HCT116 (cell line): ENCODE measurements around the gene INPP5D.

Experiments
- CTCF ChIP-seq, 3 experiments: fragments of 200-600 bp in 1 of 3; sonication (generic) in 1 of 3; IDR thresholded peaks in 2 of 3; conservative IDR thresholded peaks in 1 of 3; 2 replicates each; pipeline ENCODE4 v1.5.1; 2012 to 2017; ENCODE audit warnings: low read depth in 2 of 3, low read length in 2 of 3, antibody characterized with exemption in 1 of 3, borderline replicate concordance in 1 of 3, control low read depth in 1 of 3, mild to moderate bottlenecking in 1 of 3, mixed read lengths in 1 of 3, mixed run types in 1 of 3, moderate library complexity in 1 of 3; ENCODE audit not compliant: insufficient read depth in 1 of 3
- ELF1 ChIP-seq: IDR thresholded peaks from 2 replicates; pipeline ENCODE4 v1.6.1; 2012; ENCODE audit warnings: low read depth, borderline replicate concordance
- POLR2A ChIP-seq: IDR thresholded peaks from 2 replicates; pipeline ENCODE4 v1.7.0; 2011; ENCODE audit warnings: borderline replicate concordance; ENCODE audit not compliant: insufficient read depth, insufficient read length; ENCODE audit errors: extremely low read depth

GRCh38 chr2:233115741-233116140, 55.6 kb downstream of the INPP5D start:
- TF ChIP-seq CTCF (IDR thresholded peaks at IDR 0.05 in 2 of 3, conservative IDR thresholded peaks at IDR 0.05 in 1 of 3; ENCODE audit: borderline replicate concordance in 1 of 3, insufficient read depth in 1 of 3, low read depth in 2 of 3, low read length in 2 of 3): no peak
- TF ChIP-seq POLR2A: no peak
- no peak for TF ChIP-seq ELF1
